LoVo (cell line): ENCODE data around the gene LRCH1.

Experiments used
- DNase-seq: peaks from one replicate; pipeline ENCODE4 v3.0.0-alpha.2; 2016; ENCODE audit warnings: low spot score

The LRCH1 gene

DNA sequence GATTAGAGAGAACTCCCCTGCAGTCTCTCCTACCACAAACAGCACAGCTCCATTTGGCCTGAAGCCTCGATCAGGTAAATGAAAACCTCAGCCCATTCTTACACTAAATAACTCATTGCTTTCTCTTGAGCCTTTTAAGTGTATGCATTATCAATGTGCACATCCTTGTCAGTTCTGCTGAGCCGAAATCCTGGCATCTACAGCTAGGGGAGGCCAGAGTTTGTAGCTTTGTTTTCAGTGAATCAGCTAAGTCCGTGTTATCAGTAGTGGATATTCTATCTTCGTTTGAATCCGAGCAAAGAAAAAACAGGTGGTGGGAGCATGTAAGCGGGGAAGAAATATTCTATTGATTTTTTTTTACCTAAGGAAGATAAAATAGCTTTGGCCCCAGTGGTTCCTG lies 159.6 kb downstream of the LRCH1 start:
- no peak for DNase-seq

DNA sequence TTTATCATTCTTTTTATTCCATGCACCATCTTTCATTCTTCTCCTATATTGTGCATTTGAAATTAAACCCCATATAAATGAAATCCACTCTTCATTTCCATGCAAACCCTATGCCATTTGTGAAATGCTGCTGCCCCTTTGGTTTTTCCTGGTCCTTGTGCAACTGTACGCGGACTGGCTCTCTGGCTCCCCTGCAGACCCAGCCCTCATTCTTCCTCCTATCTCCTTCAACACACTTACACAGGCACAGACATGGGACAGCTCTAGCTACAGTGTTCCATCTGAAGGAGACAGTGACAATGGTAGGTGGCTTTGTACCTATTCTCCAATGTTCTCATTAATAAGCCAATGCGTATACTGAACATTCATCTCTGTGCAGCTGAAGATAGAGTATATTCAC lies 162.4 kb downstream of the LRCH1 start:
- DNase-seq, result no peak

DNA sequence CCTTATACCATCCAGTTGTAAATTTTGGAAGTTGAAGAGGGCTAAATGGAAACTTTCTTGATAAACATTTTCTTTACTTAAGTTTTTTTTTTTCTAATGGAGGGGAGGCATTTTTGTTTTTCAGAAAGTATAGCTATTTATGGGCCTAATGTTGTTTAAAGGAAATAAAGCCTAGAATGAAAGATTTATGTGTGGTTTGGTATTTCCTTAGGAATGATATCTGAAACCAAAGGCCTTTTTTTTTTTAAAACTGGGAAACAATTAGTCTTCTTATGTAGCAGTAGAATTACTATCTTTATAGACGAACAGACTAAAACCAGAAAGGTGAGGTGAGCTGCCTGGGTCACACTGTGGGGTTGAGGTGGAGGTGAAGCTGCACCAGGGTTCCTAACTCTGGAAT lies 163.9 kb downstream of the LRCH1 start:
- no peak for DNase-seq

DNA sequence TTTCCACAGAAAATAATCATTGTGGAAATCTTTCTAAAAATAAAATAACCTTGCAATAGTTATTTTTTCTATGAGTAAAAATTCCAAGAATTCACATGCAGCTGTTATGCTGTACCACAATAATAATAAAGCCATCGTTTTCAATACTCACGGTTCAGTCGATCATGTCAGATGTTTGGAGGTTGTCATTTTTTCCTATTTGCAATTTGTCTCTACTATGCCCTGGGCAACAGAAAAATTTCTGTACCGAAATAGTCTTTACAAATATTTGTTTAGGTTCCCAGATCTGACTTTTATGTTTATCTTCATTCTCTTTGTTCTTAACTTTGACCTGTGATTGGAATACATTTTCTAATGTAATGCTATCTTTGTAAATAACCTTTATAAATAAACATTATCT lies 164.3 kb downstream of the LRCH1 start:
- no peak for DNase-seq

DNA sequence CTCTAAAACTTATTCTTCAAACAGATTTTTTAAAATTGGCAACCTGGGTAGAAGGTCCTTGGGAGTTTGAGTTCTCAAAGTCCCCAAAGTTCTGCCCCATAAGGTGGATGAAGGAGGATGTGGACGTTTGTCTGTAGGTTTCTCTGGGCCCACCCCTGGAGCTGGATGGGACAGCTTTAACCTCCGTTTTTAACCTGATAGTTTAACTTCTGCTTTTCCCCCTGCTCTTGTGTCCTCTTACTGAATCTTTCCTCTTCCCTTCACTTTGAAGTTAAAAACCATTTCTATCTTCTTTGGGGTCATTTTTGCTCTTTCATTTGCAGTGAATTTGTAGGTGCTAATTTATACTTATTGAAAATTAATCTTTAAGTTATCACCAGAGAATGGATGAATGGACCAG lies 164.9 kb downstream of the LRCH1 start:
- no peak for DNase-seq

DNA sequence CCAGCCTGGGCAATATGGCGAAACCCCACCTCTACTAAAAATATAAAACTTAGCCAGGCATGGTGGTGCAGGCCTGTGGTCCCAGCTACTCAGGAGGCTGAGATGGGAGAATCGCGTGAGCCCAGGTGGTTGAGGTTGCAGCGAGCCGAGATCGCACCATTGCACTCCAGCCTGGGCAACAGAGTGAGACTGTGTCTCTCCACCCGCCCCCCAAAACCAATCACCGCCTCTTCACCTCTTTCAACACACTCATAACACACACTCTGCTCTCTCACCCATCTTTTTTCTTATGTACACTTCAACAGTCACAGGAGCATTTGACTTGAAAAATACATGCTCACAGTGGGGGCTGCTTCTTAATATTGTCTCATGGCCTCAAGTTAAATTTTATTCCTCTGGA lies 167.2 kb downstream of the LRCH1 start:
- no peak for DNase-seq

DNA sequence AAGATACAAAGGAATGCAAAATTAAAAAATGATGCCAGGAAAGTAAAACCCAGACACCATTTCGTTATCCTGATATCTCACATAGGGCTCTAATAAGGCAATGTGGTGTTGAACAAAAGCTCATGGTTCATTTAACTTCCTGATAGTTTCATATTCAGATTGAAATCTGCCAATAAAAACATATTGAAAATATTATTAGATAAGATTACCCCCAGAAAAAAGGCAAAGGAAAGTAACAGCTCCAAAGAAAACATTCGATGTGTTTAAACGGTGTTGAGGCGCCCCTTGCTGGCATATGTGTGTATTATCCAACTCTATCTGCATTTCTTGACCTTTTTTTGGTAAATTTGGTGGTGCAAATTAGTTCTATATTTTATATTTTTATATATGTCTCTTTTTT lies 168.1 kb downstream of the LRCH1 start:
- DNase-seq, result peak; percentile 19

DNA sequence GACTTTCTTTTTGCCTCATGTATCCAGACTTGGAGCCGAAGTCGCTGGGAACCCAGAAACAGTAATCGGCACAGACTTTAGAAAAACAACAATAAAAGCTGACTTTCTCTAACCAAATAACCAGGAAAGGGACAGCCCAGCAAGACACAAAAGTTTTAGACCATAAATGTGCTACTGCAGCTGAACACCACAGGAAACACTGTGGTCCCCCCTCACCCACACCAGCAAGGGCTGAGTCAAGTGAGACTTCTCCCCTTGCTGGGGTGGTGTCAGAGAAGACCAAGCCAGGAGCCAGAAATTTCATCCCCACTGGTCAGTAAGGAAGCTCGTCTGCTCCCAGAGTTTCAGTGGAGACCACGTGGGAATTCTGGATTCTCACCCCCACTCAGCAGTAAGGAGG lies 173.4 kb downstream of the LRCH1 start:
- no peak for DNase-seq

DNA sequence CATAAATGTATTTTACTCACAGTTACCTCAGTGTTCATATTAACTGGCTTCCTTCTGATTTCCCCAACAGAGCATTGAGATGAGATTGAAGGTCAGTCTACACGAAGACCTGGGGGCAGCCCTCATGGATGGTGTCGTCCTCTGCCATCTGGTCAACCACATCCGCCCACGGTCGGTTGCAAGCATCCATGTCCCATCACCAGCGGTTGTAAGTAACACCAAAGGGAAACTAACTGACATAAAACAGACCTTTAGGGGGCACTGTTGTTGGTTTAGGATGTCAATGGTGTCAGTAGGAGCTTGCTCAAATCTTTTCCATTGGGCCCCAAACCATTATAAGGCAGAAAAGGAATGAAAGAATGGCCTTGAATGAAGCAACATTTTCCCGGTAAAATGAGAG lies 175.8 kb downstream of the LRCH1 start:
- peak; percentile 7 for DNase-seq

DNA sequence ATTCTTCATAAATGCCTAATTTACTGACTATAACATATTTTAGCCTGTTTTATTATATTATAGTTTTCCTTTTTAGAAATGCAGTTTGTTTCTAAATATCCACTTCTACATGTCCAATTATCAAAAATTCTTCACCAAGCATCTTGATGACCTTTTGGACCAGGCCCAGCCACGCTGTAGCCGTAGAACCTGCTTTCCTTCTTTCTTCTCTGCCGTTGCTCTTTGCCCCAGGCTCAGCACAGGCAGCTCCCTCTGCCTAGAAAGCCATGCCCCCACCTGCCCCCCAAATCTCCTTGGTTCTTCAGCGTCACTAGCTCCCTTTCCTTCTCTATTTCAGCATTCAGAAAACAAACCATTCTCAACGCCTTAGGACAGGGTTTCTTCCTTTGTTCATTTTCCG lies 178.6 kb downstream of the LRCH1 start:
- no peak for DNase-seq

DNA sequence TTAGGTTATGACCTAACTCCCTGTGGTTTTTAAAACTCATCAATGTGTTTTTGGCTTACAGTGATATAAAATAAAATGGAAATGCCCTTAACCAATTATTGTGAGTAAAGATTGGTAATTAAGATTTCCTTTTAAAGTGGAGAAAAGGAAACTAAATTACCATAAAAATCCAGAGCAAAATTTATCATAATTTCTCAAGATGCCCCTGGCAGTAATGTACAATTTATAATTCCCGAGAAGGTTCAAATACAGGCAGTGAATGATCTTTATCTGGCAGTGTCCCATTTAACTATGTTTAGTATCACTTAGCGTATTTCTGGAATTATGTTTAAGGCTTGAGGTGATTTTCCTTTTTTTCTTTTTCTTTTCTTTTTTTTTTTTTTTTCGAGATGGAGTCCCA lies 182.5 kb downstream of the LRCH1 start:
- no peak for DNase-seq

DNA sequence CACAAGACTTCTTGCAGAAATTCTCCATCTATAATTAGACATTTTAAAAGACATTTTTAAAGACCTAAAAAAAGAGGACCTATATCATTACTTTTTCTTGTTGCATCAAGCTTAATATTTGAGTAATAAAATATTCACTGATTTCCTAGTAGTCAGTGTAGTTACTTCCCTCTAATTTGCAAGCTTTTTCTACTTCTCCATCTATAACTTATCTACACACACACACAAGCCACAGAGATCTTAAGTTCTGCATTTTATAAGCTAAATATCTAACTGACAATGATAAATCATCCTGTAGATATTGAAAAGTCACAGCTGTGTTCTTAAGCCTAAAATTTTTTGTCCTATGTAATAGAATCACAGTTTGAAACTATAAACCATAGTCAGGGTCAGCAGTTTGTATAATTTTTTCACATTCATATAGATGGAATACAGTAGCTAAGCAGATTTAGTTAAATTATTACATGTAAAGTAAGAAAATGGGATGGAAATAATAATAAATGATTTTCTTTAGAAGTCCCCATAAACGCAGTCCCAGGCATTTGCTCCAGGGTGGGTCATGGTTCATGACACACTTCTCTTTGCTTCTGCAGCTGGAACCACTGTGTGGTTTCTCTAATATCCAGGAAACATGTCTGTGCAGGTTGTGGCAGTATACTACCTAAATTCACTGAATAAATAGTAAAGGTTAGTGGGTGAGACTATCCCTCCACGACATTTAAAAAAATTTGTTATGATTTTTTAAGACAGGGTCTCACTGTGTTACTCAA lies 183.8 kb downstream of the LRCH1 start:
- no peak for DNase-seq

DNA sequence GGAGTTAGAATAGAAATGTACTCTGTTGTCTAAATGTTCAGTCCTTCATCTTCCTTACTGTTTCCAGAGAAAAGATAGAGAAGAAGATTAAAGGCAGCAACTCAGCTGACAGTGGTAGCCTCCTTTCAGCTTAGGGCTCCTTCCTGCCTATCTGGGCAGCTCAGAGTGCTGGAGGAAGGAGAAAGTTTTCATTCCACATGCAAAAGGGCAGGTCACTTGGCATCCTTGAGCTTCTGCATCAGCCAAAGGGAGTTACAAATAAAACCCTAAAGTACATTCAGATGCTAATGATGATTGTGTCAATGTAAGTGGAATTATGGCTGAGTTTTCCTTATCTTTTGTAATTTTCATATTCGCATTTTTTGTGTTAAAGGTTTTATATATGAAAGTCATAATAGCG lies 185.1 kb downstream of the LRCH1 start:
- no peak for DNase-seq

DNA sequence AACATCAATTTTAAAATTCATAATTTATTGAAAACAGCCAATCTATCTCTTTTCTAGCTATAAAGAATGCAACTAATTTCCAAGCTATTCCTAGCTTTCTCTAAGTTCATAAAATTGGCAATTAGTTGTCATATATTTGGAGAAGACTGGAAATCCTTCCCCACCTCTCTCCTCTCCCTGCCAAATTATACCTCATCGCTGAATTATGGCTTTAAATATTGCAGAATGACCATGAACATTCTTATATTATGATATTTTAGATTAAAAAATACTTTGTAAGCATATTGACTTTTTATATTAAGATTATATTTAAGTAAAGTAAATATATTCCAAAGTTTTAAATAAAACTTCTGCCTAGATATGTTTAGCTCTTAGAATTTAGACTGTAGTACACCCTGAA lies 185.8 kb downstream of the LRCH1 start:
- no peak for DNase-seq

DNA sequence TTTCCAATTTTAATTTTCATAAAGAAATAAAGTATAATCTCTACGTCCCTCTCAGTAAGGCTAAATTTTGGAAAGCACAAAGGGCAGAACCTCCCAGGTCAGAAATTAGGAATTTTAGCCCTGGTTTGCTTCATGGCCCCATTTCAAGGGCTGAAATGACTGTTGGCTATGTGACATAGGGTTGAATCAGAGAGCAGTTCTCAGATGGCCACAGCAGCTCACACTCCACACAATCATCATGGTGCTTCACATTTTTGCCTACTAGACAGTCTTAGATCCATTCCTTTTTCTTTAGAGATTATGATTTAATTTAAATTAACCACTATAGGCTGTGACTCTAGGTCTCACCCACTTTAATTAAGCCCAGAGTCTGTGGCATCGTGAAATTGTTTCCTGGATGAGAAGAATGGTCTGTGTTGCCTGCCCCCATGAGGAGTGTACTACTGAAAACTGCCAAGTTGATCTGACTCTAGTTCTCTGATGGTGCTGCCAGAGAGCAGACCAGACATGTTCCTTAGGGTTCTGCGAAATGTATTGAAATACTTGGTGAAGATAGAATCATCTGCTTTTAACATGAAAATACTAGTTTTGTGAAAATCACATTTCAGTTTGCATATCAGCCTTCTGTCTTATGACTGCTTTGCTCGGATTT lies 186.6 kb downstream of the LRCH1 start:
- DNase-seq, result no peak

DNA sequence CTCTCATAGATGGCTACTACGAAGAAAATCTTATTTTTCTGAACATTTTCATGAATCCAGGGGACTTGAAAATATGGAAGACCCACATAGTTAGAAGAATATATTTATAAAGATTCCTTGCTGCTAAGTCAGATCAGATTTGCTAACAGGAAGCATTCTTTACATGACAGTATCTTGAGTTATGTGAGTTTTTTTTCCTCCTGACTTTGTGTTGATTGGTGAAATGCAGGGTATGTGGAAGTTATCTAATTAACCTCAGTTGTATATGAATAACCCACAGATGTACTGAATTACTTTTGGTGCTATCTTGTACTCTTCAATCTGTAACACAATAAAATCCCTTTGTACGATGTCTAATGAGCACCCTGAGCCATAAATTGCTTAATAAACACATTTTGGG lies 190.2 kb downstream of the LRCH1 start:
- no peak for DNase-seq

DNA sequence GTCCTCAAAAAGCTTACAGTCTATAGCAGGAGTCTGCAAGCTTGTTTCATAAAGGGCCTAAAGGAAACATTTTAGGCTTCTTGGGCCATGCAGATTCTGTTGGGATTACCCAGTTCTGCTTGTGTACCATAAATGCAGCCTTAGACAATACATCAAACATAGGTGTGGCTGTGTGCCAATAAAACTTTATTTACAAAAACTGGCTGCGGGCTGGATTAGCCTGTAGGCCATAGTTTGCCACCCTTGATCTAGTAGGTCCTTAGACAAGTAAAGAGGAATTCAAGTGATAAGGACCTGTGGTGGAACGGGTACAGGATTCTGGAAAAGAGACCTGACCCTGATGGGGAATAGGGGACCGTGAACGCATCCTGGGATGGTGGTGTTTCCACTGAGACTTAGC lies 192.1 kb downstream of the LRCH1 start:
- no peak for DNase-seq

DNA sequence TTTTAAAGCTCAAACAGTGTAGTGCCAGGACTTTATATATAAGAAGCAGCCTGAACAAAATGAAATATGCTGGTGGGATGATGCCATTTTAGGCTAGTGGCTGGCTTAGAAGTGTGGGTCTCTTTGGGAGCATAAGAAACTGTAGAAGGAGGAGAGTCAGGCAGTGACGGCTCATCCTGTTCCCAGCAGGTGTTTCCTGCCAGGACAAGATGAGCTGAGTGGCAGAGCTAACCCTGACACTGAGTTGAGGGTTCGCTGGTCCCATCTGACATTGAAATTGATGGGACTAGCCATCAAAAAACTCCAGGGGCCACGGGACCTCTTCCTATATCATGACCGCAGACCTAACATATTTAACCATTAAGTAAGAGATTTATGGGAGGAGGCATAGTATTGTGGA lies 192.7 kb downstream of the LRCH1 start:
- no peak for DNase-seq

DNA sequence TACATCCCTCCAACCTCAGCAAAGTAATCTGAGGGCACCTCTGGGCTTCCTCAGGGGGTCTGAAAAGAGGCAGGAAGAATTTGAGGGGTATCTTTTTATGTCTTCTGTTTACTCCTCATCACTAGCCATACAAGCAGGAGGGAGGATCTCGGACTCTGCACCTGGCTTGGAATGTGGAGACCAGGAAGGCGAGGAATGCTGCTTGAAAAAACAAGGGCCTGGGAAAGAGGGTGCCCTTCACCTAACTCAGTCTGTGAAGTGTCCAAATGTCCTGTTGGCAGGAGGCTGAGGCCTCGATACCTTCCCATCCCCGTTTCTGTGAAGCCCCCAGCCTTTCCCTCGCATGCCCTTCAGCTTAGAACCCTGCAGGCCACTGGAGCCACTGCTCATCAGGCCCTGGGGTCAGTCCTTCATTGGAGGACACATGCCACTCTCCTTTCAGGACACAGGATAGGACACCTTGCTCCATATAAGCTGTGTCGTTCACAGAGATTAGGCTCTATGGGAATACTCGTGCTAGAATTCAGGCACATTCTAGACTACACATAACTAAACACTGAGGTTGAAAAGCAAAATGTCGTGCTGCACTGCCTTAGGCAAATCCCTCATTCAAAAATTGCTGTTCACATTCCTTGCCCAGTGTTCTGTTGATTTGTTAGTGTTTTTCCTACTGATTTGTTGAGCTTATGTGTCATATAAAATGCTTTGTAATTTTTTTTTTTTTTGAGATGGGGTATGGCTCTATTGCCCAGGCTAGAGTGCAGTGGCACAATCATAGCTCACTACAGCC lies 194.3 kb downstream of the LRCH1 start:
- DNase-seq, result no peak

DNA sequence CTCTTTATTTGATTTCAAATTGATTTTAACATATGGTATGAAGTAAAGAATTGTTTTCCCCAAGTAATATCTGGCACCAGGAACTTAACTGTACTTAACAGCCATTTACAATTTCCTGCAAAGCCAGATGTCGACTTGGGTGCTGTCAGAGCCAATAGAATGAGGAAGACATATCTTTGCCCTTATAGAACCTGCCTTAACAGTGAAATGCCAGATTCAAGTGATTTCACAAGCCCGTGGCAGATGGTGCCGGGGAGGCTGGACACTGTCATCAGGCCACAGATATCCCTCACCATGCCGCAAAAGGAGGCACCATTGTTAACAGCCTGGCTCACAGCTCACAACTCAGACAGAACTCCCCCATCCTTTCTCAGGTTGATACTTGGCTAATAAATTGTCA lies 195.3 kb downstream of the LRCH1 start:
- no peak for DNase-seq

DNA sequence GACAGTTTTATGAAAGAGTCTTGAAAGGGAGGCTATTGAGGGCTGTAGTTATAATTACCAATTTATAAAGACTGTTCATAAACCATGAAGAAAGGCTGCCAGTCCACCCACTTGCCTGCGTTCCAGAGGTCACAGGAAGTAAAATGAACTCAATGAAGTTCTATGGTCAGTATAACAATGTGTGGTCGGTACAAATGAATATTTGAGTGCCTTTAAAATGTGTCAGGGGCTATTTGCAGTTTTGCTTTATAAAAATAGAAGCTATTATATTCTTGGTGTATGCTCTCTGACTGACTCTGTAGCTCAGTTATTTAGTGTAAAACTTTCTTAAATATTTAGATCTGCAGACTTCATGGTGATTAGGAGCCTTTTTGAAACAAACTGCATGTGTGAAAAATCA lies 197.0 kb downstream of the LRCH1 start:
- DNase-seq, result no peak

DNA sequence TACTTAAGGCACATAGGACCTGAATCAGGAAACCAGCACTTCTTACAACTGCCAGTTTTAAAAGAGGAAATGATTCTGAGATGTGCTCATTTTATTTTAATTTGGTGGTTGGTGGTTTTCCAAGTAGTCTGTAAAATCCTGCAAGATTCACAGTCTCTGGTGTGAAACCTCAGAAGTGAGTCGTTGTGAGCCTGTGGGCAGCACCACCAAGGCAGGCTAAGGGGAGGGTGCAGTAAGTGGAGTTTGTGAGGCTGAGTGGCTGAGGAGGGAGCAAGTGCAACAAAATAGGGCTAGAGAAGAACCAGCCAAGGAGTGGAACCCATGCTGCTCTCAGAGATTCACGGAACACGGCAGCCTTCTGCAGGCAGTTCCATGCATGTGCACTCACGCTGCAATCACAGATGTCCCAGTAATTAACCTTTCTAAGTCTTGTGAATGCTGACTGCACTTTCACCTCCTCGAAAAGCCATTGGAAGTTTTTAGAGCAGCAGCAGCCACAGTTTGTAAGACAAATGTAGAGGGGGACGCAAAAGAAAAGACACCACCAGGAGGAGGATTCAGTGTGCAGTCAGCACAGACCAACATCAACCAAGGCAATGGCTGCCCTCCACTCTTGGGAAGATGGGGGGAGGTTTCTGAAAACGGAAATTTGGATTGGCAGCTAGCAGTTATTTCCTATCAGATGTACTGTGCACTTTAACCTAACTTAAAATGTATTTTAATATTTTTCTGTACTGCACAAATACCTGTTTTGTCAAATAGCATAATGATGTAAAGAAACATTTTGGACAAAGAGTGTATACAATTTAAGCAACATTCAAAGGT lies 199.1 kb downstream of the LRCH1 start:
- DNase-seq, result no peak
